Measurements from ENCODE around the gene P4HA2.

DNA sequence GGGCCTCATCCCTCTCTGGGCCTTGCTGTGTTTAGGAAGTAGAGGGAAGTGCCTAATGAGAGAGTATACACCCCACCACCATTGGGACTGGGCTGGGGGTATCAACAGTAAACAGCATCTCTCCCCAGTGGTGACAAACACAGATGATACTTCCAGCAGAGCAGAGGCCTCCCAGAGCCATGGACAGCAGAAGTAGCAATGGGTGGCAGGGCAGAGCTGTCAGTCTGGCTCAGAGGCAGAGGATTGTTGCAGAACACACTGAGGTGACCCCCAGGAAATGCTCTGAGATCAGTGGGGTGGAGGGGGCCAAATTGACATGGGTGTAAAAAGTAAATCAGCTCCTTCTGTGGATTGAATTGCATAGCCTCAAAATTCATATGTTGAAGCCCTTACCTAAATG lies 12.1 kb upstream of the P4HA2 start:
- no peak for TF ChIP-seq POLR2A (IDR thresholded peaks at IDR 0.05)
- TF ChIP-seq, protein P1, sequence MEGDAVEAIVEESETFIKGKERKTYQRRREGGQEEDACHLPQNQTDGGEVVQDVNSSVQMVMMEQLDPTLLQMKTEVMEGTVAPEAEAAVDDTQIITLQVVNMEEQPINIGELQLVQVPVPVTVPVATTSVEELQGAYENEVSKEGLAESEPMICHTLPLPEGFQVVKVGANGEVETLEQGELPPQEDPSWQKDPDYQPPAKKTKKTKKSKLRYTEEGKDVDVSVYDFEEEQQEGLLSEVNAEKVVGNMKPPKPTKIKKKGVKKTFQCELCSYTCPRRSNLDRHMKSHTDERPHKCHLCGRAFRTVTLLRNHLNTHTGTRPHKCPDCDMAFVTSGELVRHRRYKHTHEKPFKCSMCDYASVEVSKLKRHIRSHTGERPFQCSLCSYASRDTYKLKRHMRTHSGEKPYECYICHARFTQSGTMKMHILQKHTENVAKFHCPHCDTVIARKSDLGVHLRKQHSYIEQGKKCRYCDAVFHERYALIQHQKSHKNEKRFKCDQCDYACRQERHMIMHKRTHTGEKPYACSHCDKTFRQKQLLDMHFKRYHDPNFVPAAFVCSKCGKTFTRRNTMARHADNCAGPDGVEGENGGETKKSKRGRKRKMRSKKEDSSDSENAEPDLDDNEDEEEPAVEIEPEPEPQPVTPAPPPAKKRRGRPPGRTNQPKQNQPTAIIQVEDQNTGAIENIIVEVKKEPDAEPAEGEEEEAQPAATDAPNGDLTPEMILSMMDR (IDR thresholded peaks at IDR 0.05): no peak
